ENCODE data around the gene FAM163A.

Gene FAM163A

DNA sequence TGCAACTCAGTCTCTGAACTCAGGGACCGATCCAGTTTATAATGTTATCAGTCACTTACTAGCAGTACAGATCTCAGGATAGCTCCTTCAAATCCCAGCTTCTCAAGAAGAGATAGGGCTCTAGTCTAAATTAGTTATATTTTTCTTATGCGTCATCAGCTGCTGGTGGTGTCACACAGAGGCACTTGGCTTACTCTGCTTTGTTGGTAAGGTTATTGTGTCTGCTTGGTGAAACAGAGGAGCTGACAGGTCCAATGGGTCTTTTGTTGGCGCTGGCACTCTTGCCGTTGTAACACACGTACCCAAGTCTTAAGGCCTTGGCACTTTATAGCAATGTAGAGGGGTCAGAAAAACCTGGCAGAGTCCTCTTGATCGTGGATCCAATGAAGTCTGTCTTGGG, 122.3 kb downstream of the FAM163A start:
- DNase-seq, result no peak
